Immature natural killer cell (primary cell): Measurements from ENCODE around the gene ENTPD7. TPM values are rescaled to one million over a fixed set of nuclear protein-coding genes. Genes with fewer than 3 reads are reported as not detected.

Experiments
- polyA plus RNA-seq, 3 donors: library from polyadenylated mRNA; unstranded; fragments of 300-500 nt; fragmentation: Illumina TruSeq; gene quantifications; one replicate each; pipeline ENCODE4 v1.2.3, GENCODE V29; 2021

The ENTPD7 gene
- polyA plus RNA-seq, 3 donors from 2014 or later: 0.76 to 2.8 (median 1.4) TPM

Other genes with a start within 250 kb of the ENTPD7 start
- 10 to 100 TPM; 21.7 to 29.0 (median 27.6) TPM for gene GOT1, start 228.9 kb upstream of the ENTPD7 start, polyA plus RNA-seq
- gene NKX2-3, start 126.6 kb upstream of the ENTPD7 start, polyA plus RNA-seq: not detected
- 10 to 100 TPM; 12.5 to 21.0 (median 13.2) TPM for gene SLC25A28, start 39.1 kb upstream of the ENTPD7 start, polyA plus RNA-seq
- gene COX15, start 72.6 kb downstream of the ENTPD7 start, polyA plus RNA-seq: 10 to 100 TPM; 23.1 to 32.6 (median 29.6) TPM
- gene CUTC, start 72.7 kb downstream of the ENTPD7 start, polyA plus RNA-seq: 100 to 1,000 TPM in 1 of 3 donors, 10 to 100 TPM in 2; 57.2 to 105 (median 60.4) TPM
- under 1 TPM in 1 of 3 donors, not detected in 2; 0.48 TPM for gene ABCC2, start 123.1 kb downstream of the ENTPD7 start, polyA plus RNA-seq